H1 (cell line): ENCODE data around the gene CDR2. TPM values are rescaled to one million over a fixed set of nuclear protein-coding genes. Genes with fewer than 3 reads are reported as not detected.

Experiments used
- CBX5 ChIP-seq: fragments of 300-800, 300-1000 bp; sonication (generic); IDR thresholded peaks from 2 replicates; pipeline ENCODE4 v1.7.1; 2016; ENCODE audit warnings: antibody characterized with exemption, low read length, low read depth
- EP300 ChIP-seq, 2 experiments: IDR thresholded peaks; 1 replicate in 1 of 2; 2 replicates in 1 of 2; pipeline ENCODE4 v1.6.1; 2011 to 2012; ENCODE audit warnings: low read depth in 2 of 2, low read length in 2 of 2, mild to moderate bottlenecking in 2 of 2, borderline replicate concordance in 1 of 2, inconsistent platforms in 1 of 2, moderate library complexity in 1 of 2
- JUND ChIP-seq: IDR thresholded peaks from 2 replicates; pipeline ENCODE4 v1.6.1; 2011; ENCODE audit warnings: mild to moderate bottlenecking, improper control_type of control experiment, low read length
- KDM1A ChIP-seq: fragments of 200-600, 300-600 bp; sonication (generic); IDR thresholded peaks from 2 replicates; pipeline ENCODE4 v1.7.1; 2016; ENCODE audit warnings: mild to moderate bottlenecking, low read length, borderline replicate concordance
- SAP30 ChIP-seq: fragments of 300-600 bp; sonication (generic); IDR thresholded peaks from 2 replicates; pipeline ENCODE4 v1.7.1; 2012; ENCODE audit warnings: low read length, moderate library complexity, mild to moderate bottlenecking, inconsistent platforms; ENCODE audit not compliant: insufficient read depth, insufficient replicate concordance
- SRF ChIP-seq: IDR thresholded peaks from 2 replicates; pipeline ENCODE4 v1.6.1; 2011; ENCODE audit warnings: mild to moderate bottlenecking, low read depth, low read length, moderate library complexity
- TAF7 ChIP-seq: optimal IDR thresholded peaks from 2 replicates; pipeline ENCODE3; 2011; ENCODE audit warnings: low read depth, mild to moderate bottlenecking, inconsistent platforms, low read length, moderate library complexity, borderline replicate concordance
- polyA plus RNA-seq, 7 experiments: library from polyadenylated mRNA; depleted of rRNA in 3 of 7; stranded (reverse) in 5 of 7; unstranded in 2 of 7; fragments of >200 nt in 5 of 7; fragments of 200-250 nt in 2 of 7; gene quantifications; 1 replicate in 5 of 7; 2 replicates in 1 of 7; 4 replicates in 1 of 7; pipeline versions ENCODE4 v1.2.1 to v1.2.3, GENCODE V29; 2011 to 2013; ENCODE audit warnings: missing spikeins in 2 of 7, mixed read lengths in 2 of 7
- total RNA-seq: library from RNA; stranded (reverse); fragmentation: NEBNext Ultra II Directional; extraction: Animal tissue kit (Norgen Biotek cat#: 25700); gene quantifications from 2 replicates; pipeline ENCODE4 v1.2.1, GENCODE V29; 2021

Gene CDR2
- total and polyA plus RNA-seq, 2 of the 8 experiments (the other 6 are each of a cell fraction or from before 2014, with no cell fraction given) = 16.3 to 34.9 TPM

- TF ChIP-seq JUND (no peak), TAF7 (no peak), EP300 (IDR thresholded peaks at IDR 0.05; ENCODE audit: borderline replicate concordance in 1 of 2, low read depth in 2 of 2, low read length in 2 of 2) (no peak), SAP30 (no peak), SRF (no peak), CBX5 (no peak), KDM1A (no peak)
These were observed 13.8 kb upstream of the CDR2 start (continued) for GRCh38 chr16:22388101-22388644.
